ENCODE data around the gene DOK6.

Gene DOK6

DNA sequence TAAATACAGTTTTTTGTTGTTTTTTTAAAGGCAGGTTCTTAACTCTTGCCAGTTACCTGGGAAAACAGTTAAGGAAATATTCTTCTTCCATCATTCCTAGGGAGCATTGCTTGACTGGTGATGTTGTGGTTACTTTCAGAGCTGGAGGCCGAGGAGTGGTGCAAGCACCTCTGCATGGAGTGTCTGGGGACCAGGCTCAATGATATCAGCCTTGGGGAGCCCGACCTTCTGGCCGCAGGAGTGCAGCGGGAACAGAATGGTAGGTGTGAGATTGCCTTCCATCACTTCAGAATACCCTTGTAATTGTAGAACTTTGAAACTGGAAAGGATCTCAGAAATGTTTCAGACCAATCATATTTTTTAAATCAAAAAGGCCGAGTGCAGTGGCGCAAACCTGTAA, 276.9 kb downstream of the DOK6 start:
- Mint-ChIP-seq H3K4me3 (no peak overlapping the region), H3K36me3 (ENCODE audit: low read depth) (no peaks in the 10 kb centered on the region), H3K27me3 (no peaks in the 10 kb centered on the region), H3K9me3 (no peaks in the 10 kb centered on the region), H3K27ac (no peak overlapping the region), H3K4me1 (ENCODE audit: low read depth) (no peaks in the 10 kb centered on the region)
- intact Hi-C loops (cut with micrococcal nuclease) = no loop called here

DNA sequence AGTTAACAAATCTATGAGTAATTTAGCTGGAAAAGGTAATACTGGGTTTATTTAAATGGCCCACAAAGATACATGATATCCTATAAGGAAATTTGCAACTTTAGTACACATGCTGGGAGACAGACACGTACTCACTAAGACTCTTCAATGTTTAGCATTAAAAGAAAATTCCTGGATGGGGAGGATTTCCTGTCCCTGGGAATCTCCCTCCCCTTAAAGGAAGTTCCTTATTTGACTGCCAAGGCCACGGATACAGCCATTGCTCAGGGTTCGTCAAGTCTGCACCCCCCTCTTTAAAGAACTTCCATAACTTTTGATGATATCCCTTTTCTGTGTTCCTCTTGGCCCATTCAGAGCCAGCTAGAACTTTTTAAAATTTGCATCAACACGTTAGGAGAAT, 279.4 kb downstream of the DOK6 start:
- H3K27me3 Mint-ChIP-seq = no peaks in the 10 kb centered on the region
- intact Hi-C loops (cut with micrococcal nuclease) = no loop called here
- no peaks in the 10 kb centered on the region for H3K36me3 Mint-ChIP-seq (ENCODE audit: low read depth)
- H3K4me3 Mint-ChIP-seq = no peak overlapping the region
- no peaks in the 10 kb centered on the region for H3K4me1 Mint-ChIP-seq (ENCODE audit: low read depth)
- H3K27ac Mint-ChIP-seq = no peak overlapping the region
- H3K9me3 Mint-ChIP-seq = no peaks in the 10 kb centered on the region

DNA sequence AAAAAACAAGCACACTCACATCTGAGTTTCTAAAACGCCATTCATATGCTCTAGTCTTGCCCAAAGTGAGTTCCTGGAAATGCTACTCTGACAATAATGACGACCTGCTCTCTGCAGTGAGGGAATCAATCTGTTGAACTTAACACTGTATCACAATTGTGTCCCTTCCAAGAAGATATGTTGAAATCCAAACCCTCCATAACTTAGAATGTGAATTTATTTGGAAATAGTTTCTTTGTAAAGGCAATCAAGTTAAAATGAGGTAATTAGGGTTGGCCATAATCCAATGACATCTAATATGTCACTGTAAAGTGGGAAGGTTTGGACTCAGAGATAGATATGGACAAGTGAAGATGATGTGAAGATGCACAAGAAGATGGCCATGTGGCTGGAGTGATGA, 282.5 kb downstream of the DOK6 start:
- H3K4me3 Mint-ChIP-seq = no peak overlapping the region
- no peak overlapping the region for H3K27ac Mint-ChIP-seq
- intact Hi-C loops (cut with micrococcal nuclease) = no loop called here
- no peaks in the 10 kb centered on the region for H3K36me3 Mint-ChIP-seq (ENCODE audit: low read depth)
- H3K27me3 Mint-ChIP-seq = no peaks in the 10 kb centered on the region
- no peaks in the 10 kb centered on the region for H3K4me1 Mint-ChIP-seq (ENCODE audit: low read depth)
- H3K9me3 Mint-ChIP-seq = no peaks in the 10 kb centered on the region

DNA sequence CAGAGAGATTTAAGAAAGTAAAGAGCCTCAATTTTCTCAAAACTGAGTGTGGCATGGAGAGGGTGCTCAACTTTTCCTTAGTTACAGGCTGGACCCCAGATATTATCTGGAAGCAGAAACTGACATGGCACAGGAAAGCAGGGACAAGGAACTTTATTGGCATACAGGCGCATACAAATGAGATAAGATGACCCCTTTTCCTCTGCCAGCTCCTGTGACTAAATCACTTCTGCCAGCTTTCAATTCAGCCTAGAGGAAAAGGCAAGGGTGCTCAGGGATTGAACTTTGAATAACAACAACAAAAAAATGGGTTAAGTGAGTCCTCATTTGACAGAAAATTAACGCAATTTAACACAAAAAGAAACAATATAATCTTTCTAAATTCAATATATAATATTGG, 284.1 kb downstream of the DOK6 start:
- no peak overlapping the region for H3K27ac Mint-ChIP-seq
- no peak overlapping the region for H3K4me3 Mint-ChIP-seq
- no peaks in the 10 kb centered on the region for H3K36me3 Mint-ChIP-seq (ENCODE audit: low read depth)
- H3K4me1 Mint-ChIP-seq (ENCODE audit: low read depth) = no peaks in the 10 kb centered on the region
- intact Hi-C loops (cut with micrococcal nuclease) = no loop called here
- H3K27me3 Mint-ChIP-seq = no peaks in the 10 kb centered on the region
- no peaks in the 10 kb centered on the region for H3K9me3 Mint-ChIP-seq

DNA sequence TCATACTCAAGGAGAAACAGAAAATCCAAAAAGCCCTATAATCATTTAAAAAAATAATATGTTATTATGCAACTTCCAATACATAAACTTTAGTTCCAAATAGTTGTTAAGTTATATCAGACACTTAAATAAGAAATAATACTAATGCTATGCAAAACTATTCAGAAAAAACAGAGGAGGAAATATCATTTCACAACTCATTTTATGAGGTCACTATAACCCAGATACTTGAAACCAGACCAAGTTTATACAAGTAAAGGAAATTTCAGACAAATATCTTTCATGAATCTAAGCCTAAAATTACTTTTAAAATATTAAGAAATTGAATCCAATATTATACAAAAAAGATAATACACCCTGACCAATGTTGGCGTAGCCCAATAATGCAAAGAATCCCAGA, 286.2 kb downstream of the DOK6 start:
- no peak overlapping the region for H3K27ac Mint-ChIP-seq
- H3K9me3 Mint-ChIP-seq = no peaks in the 10 kb centered on the region

DNA sequence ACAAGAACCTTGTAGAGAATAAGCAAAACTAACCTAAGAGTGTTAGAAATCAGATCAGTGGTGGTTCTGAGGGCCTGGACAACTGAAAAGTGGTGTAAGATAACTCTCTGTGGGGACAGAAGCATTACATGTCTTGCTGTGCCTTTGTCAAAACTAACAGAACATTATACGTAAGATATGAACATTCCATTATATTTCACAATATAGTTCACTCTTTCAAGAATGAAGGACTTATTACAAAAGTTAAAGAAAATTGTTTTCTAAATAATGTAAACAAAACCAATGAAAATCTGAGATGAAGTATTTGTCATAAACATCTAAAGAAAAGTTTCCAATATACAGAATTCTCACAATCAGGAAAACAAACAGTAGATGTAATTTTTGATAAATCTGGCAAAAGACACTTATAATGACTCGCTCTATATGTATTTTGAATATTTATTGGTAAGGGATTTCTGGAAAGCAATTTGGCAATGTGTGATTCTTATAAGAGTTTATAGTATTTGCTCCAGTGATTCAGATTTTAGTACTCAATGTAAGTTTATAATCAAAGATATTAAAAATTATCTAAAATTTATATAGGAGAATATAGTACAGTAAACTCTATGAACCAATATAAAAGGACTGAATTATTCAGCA, 288.6 kb downstream of the DOK6 start:
- Mint-ChIP-seq H3K27ac (no peak overlapping the region), H3K4me1 (ENCODE audit: low read depth) (no peaks in the 10 kb centered on the region), H3K9me3 (no peaks in the 10 kb centered on the region), H3K4me3 (no peak overlapping the region), H3K27me3 (no peaks in the 10 kb centered on the region), H3K36me3 (ENCODE audit: low read depth) (no peaks in the 10 kb centered on the region)
- intact Hi-C loops (cut with micrococcal nuclease) = no loop called here

More for the DNA sequence above, 286.2 kb downstream of the DOK6 start:
- no peaks in the 10 kb centered on the region for H3K27me3 Mint-ChIP-seq
- intact Hi-C loops (cut with micrococcal nuclease) = no loop called here
- H3K4me1 Mint-ChIP-seq (ENCODE audit: low read depth) = no peaks in the 10 kb centered on the region
- no peak overlapping the region for H3K4me3 Mint-ChIP-seq
- H3K36me3 Mint-ChIP-seq (ENCODE audit: low read depth) = no peaks in the 10 kb centered on the region

DNA sequence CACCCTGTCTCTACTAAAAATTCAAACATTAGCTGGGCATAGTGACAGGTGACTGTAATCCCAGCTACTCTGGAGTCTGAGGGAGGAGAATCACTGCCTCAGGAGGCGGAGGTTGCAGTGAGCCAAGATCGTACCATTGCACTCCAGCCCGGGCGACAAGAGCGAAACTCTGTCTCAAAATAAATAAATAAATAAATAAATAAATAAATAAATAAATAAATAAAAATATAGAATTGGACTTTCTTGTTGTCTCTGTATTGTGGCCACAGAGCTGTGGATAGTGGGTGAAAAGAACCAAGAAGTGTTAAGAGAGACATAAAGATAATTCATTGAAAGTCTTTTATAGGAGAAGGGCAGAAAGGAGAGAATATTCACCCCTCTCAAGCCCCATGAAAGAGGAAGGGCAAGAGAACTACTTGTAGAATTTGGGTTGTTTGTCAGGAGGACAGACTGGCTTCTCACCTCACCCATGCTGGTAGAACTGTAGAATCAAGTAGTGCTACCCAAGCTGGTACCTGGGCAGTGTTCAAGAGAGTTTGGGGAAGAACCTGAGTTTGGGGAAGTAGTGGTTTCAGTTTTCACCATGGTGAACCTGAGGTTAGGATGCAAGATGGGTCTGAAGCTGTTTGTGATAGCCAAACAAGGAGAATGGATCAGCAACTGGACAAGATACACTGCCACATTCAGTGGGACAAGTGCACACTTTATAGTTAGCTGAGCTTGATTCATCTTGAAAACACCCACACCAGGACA, 290.5 kb downstream of the DOK6 start:
- Mint-ChIP-seq H3K4me3 (no peak overlapping the region), H3K9me3 (no peaks in the 10 kb centered on the region), H3K36me3 (ENCODE audit: low read depth) (no peaks in the 10 kb centered on the region), H3K27me3 (no peaks in the 10 kb centered on the region), H3K4me1 (ENCODE audit: low read depth) (no peaks in the 10 kb centered on the region), H3K27ac (no peak overlapping the region)
- intact Hi-C loops (cut with micrococcal nuclease) = no loop called here

DNA sequence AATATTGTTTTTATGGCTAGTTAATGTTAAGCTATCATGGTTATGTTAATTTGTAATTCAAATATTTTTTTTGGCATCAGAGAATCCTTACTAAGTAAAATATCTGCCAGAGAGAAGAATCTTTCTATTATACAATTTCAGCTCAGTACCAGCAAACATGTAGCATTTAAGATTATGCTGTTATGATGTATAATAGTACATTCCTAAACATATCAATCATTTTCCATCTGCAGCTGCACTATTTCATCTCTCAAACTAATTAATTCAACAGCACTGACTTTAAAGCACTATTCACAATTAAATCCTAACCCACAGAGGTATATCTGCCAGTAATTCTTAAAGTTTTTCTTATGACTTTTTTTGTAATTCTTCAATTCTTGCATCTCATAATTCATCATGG, 296.4 kb downstream of the DOK6 start:
- Mint-ChIP-seq H3K27me3 (no peaks in the 10 kb centered on the region), H3K27ac (no peak overlapping the region), H3K9me3 (no peaks in the 10 kb centered on the region), H3K36me3 (ENCODE audit: low read depth) (no peaks in the 10 kb centered on the region), H3K4me1 (ENCODE audit: low read depth) (no peaks in the 10 kb centered on the region), H3K4me3 (no peak overlapping the region)
- intact Hi-C loops (cut with micrococcal nuclease) = no loop called here

DNA sequence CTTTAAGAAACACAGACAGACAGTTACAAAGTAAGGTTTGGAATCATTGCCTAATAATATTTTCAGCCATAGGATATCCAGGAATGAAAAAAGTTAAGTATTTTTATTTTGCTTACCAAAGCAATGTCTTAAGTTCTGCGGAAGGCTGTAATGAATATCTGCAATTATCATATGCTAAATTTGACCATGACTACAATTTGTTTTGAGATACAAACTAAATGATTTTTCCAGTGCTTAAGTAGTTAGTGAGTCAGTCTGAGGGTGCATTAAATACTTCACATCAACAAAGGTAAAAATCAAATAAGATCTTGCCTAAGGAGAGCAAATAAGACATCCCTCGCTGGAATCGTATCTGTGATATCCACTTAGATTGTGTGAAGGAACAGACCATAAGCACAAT, 297.0 kb downstream of the DOK6 start:
- Mint-ChIP-seq H3K27me3 (no peaks in the 10 kb centered on the region), H3K36me3 (ENCODE audit: low read depth) (no peaks in the 10 kb centered on the region), H3K4me3 (no peak overlapping the region), H3K9me3 (no peaks in the 10 kb centered on the region), H3K27ac (no peak overlapping the region), H3K4me1 (ENCODE audit: low read depth) (no peaks in the 10 kb centered on the region)
- intact Hi-C loops (cut with micrococcal nuclease) = no loop called here

DNA sequence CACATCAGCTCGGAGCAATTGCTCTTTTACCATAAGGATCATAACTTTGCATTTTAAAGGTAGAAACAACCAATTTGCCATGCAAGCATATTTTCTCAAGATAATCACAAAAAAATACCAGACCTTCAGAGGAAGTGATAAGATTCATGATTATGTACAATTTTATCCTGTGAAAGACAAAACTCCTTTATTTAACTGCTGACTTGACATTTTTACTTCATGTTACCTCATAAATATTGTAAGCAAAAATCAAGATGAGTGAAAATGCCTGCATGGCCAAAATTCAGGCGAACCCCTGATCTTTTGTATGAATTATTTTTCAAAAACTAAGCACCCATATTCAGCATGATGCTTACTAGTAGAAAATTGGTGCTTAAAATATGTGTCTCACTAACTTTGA, 300.6 kb downstream of the DOK6 start:
- Mint-ChIP-seq H3K27me3 (no peaks in the 10 kb centered on the region), H3K36me3 (ENCODE audit: low read depth) (no peaks in the 10 kb centered on the region), H3K9me3 (no peaks in the 10 kb centered on the region), H3K4me1 (ENCODE audit: low read depth) (peaks cover 4% of the 10 kb centered on the region), H3K27ac (no peak overlapping the region), H3K4me3 (no peak overlapping the region)
- intact Hi-C loops (cut with micrococcal nuclease) = no loop called here

DNA sequence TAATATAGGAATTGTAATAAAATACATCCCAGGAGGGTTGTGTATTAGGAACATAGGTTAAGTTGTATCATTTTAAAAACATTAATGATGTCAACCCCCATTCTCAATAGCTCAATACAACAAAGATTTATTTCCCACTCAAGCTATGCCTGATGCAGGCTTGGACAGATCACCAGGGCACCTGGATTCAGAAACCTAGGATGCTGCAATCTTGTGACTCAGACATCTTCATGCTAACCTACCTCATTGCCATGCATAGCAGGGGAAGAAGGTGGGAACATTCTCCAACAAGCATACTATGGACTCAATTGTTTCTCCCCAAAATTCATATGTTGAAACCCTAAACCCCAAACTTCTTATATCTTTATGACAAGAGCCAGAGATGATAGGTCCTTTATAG, 302.8 kb downstream of the DOK6 start:
- H3K9me3 Mint-ChIP-seq = no peaks in the 10 kb centered on the region
- H3K27me3 Mint-ChIP-seq = no peaks in the 10 kb centered on the region
- no peak overlapping the region for H3K27ac Mint-ChIP-seq
- peaks cover 4% of the 10 kb centered on the region for H3K4me1 Mint-ChIP-seq (ENCODE audit: low read depth)
- intact Hi-C loops (cut with micrococcal nuclease) = no loop called here
- H3K4me3 Mint-ChIP-seq = no peak overlapping the region
- no peaks in the 10 kb centered on the region for H3K36me3 Mint-ChIP-seq (ENCODE audit: low read depth)

DNA sequence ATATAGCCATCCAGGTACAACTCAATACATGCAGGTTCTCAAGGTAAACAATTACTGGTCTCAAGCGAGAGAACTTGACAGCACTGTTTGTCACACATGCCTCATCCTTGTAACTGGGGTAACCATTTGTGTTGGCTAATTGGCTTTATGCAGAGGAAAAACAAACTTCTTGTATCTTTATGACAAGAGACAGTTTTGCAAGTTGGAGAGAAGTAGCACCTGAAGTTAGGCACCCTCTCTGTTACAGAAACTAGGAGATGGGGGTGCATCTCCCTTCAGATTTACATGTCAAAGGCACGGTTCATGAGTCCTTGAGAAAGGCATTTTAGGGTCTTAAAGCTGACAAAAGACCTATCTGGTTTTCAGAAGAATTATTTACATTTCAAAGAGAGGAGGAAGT, 305.3 kb downstream of the DOK6 start:
- no peaks in the 10 kb centered on the region for H3K36me3 Mint-ChIP-seq (ENCODE audit: low read depth)
- intact Hi-C loops (cut with micrococcal nuclease) = no loop called here
- H3K9me3 Mint-ChIP-seq = no peaks in the 10 kb centered on the region
- peaks cover 4% of the 10 kb centered on the region for H3K4me1 Mint-ChIP-seq (ENCODE audit: low read depth)
- no peak overlapping the region for H3K27ac Mint-ChIP-seq
- H3K4me3 Mint-ChIP-seq = no peak overlapping the region
- no peaks in the 10 kb centered on the region for H3K27me3 Mint-ChIP-seq

DNA sequence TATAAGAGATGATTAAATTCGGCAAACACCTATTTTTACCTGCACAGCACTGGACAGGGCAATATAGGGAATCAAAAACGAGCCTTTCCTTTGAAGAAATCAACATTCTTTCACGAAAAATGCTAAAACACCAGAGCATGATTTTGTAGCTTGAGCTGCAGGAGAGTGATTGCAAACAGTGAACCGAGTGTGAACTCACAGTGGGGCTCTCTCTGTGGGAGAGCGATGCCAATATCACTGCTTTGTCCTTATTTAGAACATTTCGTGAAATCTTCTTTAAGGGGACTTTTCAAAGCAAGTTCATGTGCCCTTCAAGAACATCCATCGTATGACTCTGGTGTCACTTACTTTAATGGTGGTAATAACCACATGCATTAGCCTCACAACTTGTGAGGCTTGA, 308.2 kb downstream of the DOK6 start:
- Mint-ChIP-seq H3K27ac (no peak overlapping the region), H3K4me1 (ENCODE audit: low read depth) (peaks cover 4% of the 10 kb centered on the region), H3K9me3 (peaks cover 7% of the 10 kb centered on the region), H3K27me3 (no peaks in the 10 kb centered on the region), H3K36me3 (ENCODE audit: low read depth) (no peaks in the 10 kb centered on the region), H3K4me3 (no peak overlapping the region)
- intact Hi-C loops (cut with micrococcal nuclease) = no loop called here

DNA sequence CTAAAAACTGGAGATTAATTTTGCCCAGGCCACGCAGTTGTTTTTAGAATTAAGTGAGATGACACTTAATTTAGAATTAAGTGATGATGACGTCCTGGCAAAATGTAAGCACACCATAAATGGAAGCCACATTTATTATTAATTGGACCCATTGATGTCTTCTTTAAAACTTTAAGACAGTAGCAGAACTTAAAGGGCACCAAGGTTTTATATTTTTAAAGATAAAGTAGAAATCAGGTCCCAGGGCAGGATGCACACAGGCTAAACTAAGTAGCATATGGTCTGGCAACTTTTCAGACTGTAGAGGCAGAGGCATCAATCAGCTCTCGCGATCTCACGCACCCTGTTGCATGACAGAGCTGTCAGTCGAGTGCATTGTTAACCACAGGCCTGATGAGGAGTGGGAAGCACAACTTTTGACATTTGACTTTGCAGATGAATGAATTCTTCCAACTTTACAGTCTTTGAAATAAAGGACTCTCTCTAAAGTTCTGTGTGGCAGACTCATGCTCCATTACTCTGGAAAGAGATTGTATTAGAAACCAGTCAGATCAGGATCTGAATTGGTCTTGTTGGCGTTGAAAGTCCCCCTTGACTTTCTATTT, 314.6 kb downstream of the DOK6 start:
- Mint-ChIP-seq H3K4me3 (no peak overlapping the region), H3K27me3 (no peaks in the 10 kb centered on the region), H3K36me3 (ENCODE audit: low read depth) (no peaks in the 10 kb centered on the region), H3K27ac (no peak overlapping the region), H3K9me3 (peaks cover 34% of the 10 kb centered on the region), H3K4me1 (ENCODE audit: low read depth) (no peaks in the 10 kb centered on the region)
- intact Hi-C loops (cut with micrococcal nuclease) = no loop called here

DNA sequence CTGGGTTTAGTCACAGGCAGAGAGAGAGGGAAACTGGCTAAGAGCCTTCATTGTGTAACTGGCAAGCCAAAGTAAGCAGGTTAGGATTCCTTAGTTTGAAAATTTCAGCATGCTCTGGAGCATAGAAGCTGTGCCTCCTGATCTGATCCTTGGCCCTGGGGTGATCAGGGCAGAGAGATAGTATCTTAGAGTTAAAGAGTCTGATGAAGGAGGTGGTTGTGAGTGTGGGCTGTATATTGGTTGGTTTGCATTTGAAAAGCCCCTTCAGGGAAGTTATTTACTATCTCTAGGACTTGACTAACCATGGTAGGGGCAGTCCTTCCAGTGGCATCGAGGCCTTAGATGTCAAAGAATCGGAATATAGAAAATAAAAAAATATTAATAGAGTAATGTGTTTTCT, 316.9 kb downstream of the DOK6 start:
- Mint-ChIP-seq H3K27me3 (no peaks in the 10 kb centered on the region), H3K36me3 (ENCODE audit: low read depth) (no peaks in the 10 kb centered on the region), H3K4me3 (no peak overlapping the region), H3K27ac (no peak overlapping the region), H3K4me1 (ENCODE audit: low read depth) (no peaks in the 10 kb centered on the region), H3K9me3 (peaks cover 34% of the 10 kb centered on the region)
- intact Hi-C loops (cut with micrococcal nuclease) = no loop called here
